ENCODE results near the gene SGTA.

The SGTA gene

GRCh38 chr19:2768365-2769132 lies 14.5 kb downstream of the SGTA start:
- no peak for DNase-seq

- no peak for DNase-seq
Measured at GRCh38 chr19:2767688-2768087, 15.4 kb downstream of the SGTA start.

- no peak for DNase-seq
Measured at GRCh38 chr19:2766594-2767372, 16.3 kb downstream of the SGTA start.

- DNase-seq, result no peak
Measured at GRCh38 chr19:2765376-2765775, 17.7 kb downstream of the SGTA start.

- no peak for DNase-seq
Measured at GRCh38 chr19:2764945-2765344, 18.1 kb downstream of the SGTA start.

- no peak for DNase-seq
Measured at GRCh38 chr19:2763687-2764086, 19.4 kb downstream of the SGTA start.

GRCh38 chr19:2762783-2763496 lies 20.1 kb downstream of the SGTA start:
- no peak for DNase-seq

- DNase-seq, result no peak
Measured at GRCh38 chr19:2761876-2762782, 20.9 kb downstream of the SGTA start.

- no peak for DNase-seq
Measured at GRCh38 chr19:2761309-2761677, 21.8 kb downstream of the SGTA start.

- no peak for DNase-seq
Measured at GRCh38 chr19:2759965-2760364, 23.1 kb downstream of the SGTA start.

- no peak for DNase-seq
Measured at GRCh38 chr19:2759362-2759761, 23.7 kb downstream of the SGTA start.

GRCh38 chr19:2758601-2759313 lies 24.3 kb downstream of the SGTA start:
- DNase-seq, result no peak

GRCh38 chr19:2756921-2757881 lies 25.9 kb downstream of the SGTA start:
- DNase-seq, result no peak

GRCh38 chr19:2756477-2756876 lies 26.6 kb downstream of the SGTA start:
- DNase-seq, result no peak

GRCh38 chr19:2755811-2756210 lies 27.3 kb downstream of the SGTA start:
- no peak for DNase-seq

- no peak for DNase-seq
Measured at GRCh38 chr19:2755448-2755705, 27.7 kb downstream of the SGTA start.

GRCh38 chr19:2754659-2755447 lies 28.2 kb downstream of the SGTA start:
- no peak for DNase-seq

- no peak for DNase-seq
Measured at GRCh38 chr19:2751438-2751830, 31.6 kb downstream of the SGTA start.

GRCh38 chr19:2750808-2751437 lies 32.1 kb downstream of the SGTA start:
- no peak for DNase-seq

GRCh38 chr19:2747349-2747748 lies 35.7 kb downstream of the SGTA start:
- no peak for DNase-seq

Data from CD4-positive, alpha-beta T cell treated with Interleukin-17A for 4 hours (primary cell).